Measurements from ENCODE around the gene SLC22A2.

The SLC22A2 gene

DNA sequence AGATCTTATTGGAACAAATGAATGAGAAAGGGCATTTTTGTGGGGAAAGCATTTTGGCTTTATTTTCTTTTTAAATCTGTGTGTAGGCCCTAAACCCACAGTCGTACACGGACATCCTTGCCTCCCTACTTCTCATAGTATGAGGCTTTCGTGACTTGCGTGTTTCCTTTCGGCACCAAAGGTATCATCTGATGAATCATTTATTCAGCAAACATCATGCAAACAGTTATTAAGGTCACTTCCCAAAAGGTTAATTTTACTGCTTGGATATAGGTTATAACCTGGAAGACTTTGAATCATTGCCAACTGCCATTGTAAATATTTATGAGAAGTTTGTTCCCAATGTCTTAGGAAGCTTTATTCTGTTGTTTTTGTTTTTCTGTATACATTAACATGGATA lies 15.1 kb upstream of the SLC22A2 start:
- DNase-seq (ENCODE audit: low spot score), result no peak

DNA sequence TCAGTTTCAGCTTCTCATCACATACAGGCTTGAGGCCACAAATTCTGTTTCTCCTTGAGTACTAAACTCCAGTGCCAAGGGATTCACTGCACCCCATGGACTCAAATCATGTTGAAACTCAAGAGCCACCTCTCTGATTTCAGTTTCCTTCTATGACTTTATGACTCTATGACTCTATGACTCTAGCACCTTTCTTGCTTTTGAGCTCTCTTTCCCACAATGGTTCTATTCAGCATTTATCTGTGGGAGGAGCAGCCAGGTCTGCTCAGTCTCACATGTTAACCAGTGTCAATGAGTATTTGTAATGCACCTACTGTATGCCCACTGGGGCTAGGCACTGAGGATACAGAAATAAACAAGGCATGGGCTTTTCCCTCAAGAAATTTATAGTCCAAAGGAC lies 14.6 kb upstream of the SLC22A2 start:
- no peak for DNase-seq (ENCODE audit: low spot score)

DNA sequence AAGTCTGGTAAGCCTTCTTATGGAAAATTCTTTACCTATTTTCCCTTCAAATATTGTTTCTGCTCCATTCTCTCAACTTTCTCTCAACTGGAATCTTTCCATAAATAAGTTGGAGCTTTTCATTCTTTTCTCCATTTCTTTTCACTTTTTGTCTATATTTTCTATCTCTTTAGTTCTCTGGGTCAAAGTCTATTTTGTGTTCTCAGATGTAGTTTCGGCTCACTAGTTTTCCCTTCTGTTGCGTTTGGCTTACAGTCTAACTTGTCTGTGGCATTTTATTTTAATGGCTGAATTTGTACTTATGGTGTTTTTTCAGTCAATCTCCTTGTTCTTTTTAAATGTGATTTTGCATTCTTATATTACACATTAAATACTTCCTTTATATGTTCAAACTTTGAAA lies 14.1 kb upstream of the SLC22A2 start:
- no peak for DNase-seq (ENCODE audit: low spot score)

DNA sequence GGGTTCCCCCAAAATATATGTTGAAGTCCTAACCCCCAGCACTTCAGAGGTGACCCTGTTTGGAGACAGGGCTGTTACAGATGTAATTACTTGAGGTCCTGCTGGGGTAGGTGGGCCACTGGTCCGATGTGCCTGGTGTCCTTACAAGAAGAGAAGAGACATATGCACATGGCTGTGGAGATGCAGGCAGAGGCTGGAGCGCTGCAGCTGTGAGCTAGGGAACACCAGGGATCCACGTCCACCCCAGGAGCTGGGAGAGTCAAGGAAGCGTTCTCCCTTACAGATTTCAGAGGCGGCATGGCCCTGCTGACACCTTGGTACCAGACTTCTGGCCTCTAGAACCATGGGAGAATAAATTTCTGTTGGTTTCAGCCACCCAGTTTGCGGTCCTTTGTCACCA lies 11.7 kb upstream of the SLC22A2 start:
- no peak for DNase-seq (ENCODE audit: low spot score)

DNA sequence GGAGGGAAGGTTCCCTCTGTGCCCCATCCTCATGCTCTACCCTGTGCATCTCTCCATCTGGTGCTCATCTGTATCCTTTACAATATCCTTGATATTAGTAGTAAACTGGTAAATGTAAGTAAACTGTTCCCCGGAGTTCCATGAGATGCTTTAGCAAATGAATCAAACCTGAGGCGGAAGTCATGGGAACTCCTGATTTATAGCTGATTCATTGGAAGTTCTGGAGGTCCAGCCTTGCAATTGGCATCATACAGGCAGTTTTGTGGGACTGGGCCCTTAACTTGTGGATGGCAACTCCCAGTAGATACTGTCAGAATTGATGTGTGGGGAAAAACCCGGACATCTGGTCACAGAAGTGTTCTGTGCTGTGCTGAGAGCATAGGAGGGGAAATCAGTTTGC lies 11.2 kb upstream of the SLC22A2 start:
- no peak for DNase-seq (ENCODE audit: low spot score)

DNA sequence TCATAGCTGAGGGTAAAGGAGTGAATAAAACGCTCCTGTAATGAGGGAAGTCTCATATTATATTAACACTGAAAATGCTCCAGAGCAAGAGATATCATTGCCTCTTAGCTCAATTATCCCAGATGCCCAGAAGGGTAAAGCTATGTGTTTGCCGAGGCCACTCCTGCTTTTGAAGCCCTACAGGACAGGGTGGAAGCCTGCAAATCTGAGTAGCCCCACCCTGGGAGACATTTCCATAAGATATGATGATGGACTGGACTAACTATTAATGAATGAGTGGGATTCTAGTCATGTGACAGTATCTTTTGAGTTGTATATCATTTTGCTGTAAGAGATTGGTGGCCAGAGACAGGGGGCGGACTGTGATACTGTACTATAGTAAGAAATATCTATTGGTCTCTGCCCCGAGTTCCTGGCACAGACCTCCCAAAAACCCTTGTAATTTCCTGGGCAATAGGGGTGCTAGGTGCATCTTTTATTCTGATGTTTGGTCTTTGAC lies 10.5 kb upstream of the SLC22A2 start:
- DNase-seq (ENCODE audit: low spot score), result no peak

DNA sequence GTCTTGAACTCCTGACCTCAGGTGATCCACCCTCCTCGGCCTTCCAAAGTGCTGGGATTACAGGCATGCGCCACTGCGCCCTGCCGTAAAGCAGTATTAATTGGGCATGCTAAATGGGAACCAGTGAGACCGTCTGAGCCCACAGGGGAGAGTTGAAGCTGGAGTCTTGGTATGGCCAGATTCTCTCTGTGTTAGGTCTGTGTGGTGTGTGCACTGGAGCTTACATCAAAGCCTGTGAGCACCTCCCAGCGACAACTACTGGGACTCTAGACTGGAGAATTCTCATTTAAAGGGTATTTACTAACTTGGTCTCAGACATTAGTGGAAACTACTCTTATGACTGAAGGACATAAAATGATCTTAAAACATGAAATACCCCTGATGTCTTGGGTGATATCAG lies 8.5 kb upstream of the SLC22A2 start:
- no peak for DNase-seq (ENCODE audit: low spot score)

DNA sequence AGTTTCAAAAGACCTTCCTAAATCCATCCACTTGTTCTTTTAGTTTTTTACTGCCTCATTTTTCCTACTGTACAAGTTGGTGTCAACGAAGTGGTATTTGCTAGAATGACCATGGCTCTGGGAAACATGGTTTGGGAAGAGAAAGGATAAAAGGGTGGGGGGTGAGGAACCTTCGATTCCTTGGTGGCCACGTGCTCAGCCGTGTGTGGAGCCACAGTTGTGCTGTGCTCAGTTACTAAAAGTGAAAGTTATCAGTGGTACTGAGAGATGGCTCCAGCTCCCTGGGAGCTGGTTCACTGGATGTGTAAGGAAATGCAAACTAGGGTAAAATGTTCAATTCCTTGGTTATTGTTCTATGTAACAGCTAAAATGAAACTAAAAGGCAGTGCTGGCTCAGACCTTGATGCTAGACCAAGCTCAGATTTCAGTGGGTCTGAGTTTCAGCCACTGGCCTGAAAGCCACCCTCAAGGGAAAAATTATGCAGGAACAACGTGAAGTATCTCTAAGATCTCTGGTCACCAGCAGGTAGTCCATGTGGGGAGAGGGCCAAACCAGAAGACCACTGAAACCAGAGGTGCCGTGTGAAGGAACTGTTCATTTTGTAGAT lies 7.4 kb upstream of the SLC22A2 start:
- DNase-seq (ENCODE audit: low spot score), result no peak

DNA sequence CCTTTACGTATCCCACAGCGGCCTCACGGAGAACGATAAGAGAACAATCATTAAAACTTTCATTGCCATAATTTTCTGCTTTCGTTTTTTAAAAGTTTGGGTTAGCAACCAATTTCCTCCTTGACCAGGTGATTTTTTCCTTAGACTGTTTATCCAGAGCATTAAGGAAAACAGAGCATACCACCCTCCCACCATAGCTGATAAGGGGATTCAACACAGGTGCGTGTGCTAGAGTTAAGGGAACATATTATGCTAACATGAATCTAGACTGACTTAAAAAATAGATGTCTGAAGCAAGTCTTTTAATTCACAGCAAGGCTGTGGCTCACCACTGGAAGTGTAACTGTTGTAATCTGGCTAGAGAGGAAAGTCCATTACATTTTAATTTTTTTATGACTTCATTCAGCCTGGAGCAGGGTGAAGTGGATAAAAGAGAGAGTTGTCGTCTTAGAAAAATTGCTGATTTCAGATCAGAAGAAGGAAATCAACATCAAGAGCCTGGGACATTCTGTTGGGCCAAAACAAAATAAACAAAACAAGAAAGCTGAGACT lies 5.5 kb upstream of the SLC22A2 start:
- DNase-seq (ENCODE audit: low spot score), result no peak

DNA sequence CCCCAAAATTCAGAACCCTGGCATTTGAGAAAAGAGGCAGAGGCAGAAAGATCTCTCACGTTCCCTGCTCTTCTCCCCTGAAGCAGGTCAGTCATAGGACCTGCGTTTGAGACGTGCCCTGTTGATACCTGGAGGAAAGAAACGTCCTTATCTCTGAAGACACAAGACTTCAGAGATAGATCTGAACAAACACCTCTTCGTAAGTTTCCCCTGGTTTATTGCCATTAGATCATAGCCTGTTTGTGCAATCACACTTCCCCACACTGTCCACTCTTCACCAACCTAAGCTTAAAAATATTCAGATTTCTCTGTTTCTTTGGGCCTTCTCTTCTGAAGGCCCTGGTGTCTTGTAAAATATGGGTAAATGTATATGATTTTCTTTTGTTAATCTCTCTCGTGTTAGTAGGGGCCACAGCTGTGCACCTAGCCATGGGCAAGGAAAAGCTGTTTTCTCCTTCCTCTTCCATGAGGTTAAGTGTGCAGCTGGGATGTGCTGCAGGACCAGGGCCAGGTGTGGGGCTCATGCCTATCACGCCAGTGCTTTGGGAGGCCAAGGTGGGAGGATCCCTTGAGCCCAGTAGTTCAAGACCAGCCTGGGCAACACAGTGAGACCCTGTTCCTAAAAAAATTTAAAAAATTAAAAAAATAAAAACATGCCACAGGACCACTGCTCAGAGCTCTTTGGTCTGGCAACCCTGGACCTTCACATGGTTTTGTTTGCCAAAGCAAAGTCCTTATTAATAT lies 4.7 kb upstream of the SLC22A2 start:
- no peak for DNase-seq (ENCODE audit: low spot score)

DNA sequence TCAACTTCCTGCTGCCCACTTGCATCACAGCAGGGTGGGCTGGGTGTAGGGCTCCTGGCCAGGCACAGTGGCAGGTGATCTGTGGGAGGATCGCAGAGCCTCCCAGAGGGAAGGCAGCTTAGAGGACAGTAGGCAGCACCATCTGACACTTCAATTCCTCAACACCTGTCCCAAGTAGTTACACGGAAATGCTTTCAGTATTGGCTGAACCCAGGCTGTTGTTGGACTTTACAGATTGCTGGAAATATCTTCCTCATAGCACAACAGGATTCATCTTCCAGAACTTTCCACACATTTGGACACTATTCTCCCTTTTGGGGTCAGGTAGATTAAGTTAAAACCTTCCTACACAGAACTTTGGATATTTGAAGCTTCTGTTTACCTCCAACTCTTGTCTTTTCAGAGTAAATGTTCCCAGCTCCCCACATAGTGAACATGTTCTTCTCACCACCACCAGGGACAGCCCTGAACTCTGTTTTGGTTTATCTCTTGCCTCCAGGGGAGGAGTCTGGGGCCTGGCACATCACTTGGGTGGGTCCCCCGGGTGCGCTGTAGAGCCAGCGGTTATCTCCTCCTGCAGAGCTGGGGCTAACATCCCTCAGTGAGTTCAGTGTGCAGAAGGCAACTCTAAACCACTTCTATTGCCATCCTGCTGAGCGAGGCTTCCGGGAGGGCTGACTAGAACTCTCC lies 3.5 kb upstream of the SLC22A2 start:
- no peak for DNase-seq (ENCODE audit: low spot score)

DNA sequence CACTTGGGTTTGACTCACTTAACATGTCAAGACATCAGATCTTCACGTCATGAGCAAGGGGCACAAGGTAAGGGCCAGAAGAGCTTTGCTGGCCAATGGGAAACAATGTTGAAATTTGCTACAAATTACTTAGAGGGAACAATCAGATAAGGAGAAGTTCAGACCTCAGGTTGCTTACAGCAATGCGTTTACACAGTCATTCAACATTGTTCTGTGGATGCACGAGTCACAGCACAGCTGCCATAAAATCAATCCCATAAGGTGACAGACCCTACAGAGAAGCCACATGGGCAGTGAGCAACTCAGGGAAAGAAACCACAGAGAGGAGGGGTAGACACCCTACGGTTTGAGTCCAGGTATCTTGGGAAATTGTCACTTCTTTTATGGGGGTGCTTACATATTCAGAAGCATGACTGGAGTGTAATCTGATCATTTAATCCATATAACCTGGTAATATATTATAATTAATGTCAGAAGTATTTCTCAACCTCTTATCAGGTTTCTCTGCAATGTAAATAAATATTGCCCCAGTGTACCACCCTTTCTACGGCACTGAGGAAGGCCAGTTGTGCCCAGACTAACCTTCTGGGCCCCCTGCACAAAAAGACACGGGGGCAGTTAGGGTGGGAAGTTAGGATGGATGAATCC lies 2.3 kb upstream of the SLC22A2 start:
- DNase-seq (ENCODE audit: low spot score), result no peak

DNA sequence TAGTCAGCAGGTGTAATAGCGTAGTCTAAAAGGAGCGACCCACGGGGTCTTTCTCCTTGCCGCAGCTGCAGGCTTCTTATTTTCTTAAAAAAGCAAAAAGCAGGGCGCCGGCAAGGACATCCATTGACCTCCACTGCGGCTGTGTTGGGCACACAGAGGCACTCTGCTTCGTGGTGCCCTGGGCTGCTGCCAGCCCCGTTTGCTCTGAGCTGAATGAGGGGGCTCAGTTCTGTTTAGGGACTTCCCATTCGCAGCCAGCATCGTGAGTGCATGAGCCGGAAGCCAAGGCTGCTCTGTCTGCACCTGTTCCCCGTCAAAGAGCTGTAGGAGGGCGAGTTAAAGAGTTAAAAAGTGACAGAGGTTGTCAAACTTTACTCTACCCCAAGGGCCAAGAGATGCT lies 1.7 kb upstream of the SLC22A2 start:
- no peak for DNase-seq (ENCODE audit: low spot score)

DNA sequence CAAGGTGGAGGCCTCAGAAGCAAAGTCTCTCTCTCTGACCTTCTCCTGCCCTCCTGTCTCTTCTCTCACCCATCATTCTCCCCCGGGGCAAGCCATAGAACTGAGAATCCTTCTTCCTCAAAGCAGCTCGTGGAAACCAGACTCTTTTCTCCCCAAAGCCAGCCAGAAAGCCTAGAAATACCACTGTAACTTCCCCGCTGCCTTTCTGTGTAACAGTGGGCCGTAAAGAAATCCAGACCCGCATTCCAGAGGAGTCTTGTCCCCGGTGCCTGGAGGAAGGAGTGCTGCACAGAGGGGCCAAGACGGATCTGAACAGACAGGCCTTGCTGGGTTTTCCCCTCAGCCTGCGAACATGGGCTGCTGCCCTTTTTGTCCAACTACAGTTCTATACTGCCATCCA lies 977 bp upstream of the SLC22A2 start:
- DNase-seq (ENCODE audit: low spot score), result no peak

DNA sequence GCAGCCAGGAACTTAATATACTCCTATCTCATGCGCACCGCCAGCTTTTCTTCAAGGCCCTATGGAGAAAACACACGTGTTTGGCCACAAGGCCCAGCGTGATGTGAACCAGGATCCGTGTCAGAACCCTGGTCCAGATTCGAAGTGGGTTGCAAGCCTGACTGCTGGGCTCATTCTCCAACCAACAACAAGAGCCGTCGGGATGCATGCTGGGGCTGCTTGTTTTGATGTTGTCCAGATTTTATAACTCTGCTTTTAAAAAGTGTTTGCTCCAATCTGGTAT lies 463 bp upstream of the SLC22A2 start:
- DNase-seq (ENCODE audit: low spot score), result no peak

DNA sequence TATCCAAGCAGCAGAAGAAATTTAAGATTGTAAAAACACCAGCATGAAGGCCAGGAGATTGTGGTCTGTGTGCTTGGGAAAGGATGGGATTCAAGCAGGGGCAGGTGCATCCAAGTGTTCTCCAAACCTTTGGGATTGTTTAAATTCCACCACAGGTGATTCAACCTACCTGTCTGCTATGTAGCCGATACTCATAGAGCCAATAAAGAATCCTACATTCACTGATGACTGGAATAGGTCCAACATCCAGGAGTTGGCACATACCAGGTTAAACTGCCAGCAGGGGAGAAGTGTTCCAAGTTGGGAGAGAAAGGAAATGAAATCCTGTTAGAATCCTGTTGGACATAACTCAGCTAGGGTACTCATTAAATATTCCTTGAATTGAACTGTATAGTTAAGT lies 2.2 kb downstream of the SLC22A2 start:
- DNase-seq (ENCODE audit: low spot score), result no peak

DNA sequence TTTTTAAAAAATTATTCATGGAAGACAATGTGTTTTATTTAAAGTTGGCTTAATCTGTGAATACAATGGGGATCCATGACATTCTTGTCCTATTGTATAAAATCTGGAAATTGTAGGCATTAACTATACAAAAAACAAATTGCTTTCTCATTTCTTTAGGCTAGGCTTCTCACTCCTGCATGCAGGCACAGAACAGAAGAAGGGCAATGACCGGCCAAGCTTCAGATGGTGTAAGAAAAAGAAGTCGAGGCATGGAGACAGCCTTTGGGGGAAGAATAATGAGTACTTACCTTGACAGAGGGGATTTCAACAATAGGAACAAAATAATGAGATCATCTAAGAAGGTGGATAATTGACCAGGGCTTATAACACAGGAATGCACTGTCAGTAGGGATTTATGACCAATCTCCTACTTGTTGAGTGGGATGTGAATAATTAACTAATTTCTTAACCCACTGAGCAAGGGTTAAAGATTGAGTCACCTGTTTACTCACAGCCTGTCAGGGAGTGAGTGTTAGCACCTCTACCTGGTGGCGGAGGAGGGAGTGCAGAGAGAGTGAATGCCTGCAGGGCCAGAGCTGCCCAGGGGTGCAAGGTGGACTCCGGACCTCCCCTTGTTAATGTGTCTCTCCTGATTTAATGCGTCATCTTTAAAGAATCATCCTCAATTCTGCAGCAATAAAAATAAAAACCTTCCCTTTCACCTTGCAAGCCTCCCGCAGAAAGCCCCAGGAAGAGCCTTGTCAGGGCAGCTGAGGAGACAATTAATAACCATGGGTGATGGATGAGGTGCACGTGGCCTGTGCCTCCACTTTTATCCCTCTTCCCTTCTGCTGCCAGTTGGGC lies 3.9 kb downstream of the SLC22A2 start:
- DNase-seq (ENCODE audit: low spot score), result no peak

DNA sequence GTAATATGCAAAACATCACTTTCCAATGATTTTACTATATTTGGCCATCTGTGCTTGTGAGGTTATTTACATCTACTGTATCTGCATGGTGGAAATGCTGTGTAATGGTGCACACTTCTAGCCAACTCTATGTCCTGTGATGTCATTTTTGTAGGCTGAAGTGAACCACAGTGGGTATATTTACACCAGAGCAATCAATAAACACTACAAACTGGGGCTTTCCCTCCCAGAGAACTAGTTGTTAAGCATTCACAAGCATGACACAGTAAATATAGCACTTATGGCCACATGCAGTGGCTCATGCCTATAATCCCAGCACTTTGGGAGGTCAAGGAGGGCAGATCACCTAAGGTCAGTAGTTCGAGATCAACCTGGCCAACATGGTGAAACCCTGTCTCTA lies 4.9 kb downstream of the SLC22A2 start:
- no peak for DNase-seq (ENCODE audit: low spot score)

DNA sequence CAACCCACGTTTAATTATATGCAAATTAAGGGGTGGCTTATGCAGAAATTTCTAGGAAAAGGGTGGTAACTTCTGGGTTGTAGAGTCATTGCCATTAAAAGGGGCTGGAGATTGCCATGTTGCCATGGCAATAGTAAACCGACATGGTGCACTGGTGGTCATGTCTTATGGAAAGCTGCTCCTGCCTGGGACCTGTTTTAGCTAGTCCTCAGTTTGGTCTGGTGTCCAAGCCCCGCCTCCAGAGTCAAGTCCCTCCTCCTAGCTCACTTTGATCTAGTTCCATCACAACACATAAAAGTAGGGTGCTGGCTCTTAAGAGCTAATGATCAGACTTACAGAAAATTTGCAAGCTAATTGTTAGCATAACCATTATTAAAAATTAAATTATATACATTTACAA lies 5.3 kb downstream of the SLC22A2 start:
- no peak for DNase-seq (ENCODE audit: low spot score)

DNA sequence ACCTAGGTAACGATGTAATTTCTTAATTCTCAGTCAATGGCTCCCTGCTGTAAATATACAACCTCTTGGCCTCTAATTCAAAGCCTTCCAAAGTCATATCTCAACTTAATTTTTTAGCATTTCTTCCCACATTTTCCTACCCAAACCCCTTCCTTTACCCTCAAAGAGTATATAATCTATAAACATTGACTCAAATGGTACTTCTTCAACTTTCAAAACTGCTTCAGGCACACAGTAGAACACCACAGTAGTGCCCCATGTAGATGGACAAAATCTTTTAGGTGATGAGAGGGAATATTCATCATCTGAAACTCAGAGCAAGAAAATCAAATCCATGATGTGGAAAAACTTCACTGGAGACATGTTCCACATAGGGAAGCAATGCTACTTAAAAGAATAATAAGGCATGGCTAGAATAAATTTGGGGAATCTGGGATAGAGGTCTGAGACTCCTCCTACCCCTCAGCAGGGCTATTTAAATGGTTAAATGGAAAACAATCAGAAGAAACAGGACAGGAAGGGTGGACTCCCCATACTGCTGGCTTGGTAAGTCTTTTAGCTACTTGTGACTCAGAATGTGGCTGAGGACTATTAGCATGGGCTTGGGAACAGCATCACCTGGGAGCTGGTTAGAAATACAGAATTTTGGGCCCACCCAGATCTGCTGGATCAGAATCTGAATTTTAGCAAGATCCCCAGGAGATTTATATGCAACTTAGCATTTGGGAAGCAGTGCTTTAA lies 6.4 kb downstream of the SLC22A2 start:
- DNase-seq (ENCODE audit: low spot score), result no peak

DNA sequence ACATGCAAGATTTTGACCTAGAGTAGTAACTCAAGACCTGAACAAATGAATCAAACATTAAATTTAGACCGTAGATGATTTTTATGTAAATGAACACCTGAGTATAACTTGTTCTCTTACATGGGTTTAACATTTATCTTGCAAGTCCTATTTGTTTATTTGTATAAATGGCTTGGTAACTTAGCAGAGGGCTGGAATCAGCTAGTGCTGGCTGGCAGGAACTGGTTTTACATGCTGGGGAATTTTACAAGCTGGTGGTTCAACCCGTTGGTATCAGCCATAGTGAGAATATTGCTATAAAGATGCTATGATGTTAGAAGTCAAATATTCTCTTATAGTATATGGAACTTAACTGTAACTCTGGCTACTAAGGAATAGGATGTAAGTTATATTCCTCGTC lies 8.9 kb downstream of the SLC22A2 start:
- no peak for DNase-seq (ENCODE audit: low spot score)

Measured in kidney capillary endothelial cell (primary cell).